Astrocyte of the cerebellum (primary cell): ENCODE results near the gene CALML3.

Source experiments
- DNase-seq: peaks from one replicate; pipeline ENCODE4 v3.0.0-alpha.2; 2011; ENCODE audit warnings: low read depth
- H3K4me3 ChIP-seq: 2 replicates; pipeline ENCODE4 v1.5.1; 2011; ENCODE audit warnings: mild to moderate bottlenecking, low read depth, low read length, moderate library complexity
- in situ Hi-C: cut with HindIII; loops from 2 replicates; pipeline ENCODE4 v1.10.0; 2017; ENCODE audit warnings: low sequenced_read_pairs
- TF ChIP-seq, protein P1 (sequence below): IDR thresholded peaks from 2 replicates; pipeline ENCODE4 v1.5.1; 2012; ENCODE audit warnings: low read length, low read depth, moderate library complexity, mild to moderate bottlenecking; ENCODE audit errors: missing control alignments

CALML3 gene

GRCh38 chr10:5479481-5480161 is 45.1 kb upstream of the CALML3 start:
- TF ChIP-seq, protein P1, sequence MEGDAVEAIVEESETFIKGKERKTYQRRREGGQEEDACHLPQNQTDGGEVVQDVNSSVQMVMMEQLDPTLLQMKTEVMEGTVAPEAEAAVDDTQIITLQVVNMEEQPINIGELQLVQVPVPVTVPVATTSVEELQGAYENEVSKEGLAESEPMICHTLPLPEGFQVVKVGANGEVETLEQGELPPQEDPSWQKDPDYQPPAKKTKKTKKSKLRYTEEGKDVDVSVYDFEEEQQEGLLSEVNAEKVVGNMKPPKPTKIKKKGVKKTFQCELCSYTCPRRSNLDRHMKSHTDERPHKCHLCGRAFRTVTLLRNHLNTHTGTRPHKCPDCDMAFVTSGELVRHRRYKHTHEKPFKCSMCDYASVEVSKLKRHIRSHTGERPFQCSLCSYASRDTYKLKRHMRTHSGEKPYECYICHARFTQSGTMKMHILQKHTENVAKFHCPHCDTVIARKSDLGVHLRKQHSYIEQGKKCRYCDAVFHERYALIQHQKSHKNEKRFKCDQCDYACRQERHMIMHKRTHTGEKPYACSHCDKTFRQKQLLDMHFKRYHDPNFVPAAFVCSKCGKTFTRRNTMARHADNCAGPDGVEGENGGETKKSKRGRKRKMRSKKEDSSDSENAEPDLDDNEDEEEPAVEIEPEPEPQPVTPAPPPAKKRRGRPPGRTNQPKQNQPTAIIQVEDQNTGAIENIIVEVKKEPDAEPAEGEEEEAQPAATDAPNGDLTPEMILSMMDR: no peak
- in situ Hi-C loops: no loop called here
- no peak overlapping the region for H3K4me3 ChIP-seq
- no peak for DNase-seq

- in situ Hi-C loops: no loop called here
- DNase-seq: no peak
- no peak overlapping the region for H3K4me3 ChIP-seq
- TF ChIP-seq, protein P1: no peak
These were observed 44.4 kb upstream of the CALML3 start for GRCh38 chr10:5480162-5480941.

- no peak for DNase-seq
- H3K4me3 ChIP-seq: no peak overlapping the region
- in situ Hi-C loops: no loop called here
- TF ChIP-seq, protein P1: no peak
These were observed 43.6 kb upstream of the CALML3 start for GRCh38 chr10:5481121-5481520.

GRCh38 chr10:5482016-5482415 is 42.7 kb upstream of the CALML3 start:
- in situ Hi-C loops: no loop called here
- no peak overlapping the region for H3K4me3 ChIP-seq
- TF ChIP-seq, protein P1: no peak
- DNase-seq: no peak

DNA sequence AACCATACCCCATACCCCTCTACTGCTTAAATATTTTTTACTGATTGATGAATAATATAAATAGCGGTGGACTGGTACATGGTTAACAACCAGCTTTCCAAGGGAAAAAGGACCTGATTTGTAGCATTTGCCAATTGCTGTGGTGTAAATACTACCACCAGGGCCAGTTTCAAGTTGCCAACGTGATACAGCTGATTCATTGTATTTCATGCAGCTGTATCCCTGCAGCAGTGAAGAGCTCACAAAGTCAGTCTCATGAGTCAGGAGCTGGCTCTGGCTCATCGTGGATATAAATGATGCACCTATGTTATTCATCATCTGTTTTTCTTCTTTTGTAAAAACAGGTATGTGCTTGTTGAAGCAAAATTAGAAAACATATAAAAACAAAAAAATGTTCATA is 40.6 kb upstream of the CALML3 start:
- no peak overlapping the region for H3K4me3 ChIP-seq
- TF ChIP-seq, protein P1: no peak
- in situ Hi-C loops: no loop called here
- no peak for DNase-seq

DNA sequence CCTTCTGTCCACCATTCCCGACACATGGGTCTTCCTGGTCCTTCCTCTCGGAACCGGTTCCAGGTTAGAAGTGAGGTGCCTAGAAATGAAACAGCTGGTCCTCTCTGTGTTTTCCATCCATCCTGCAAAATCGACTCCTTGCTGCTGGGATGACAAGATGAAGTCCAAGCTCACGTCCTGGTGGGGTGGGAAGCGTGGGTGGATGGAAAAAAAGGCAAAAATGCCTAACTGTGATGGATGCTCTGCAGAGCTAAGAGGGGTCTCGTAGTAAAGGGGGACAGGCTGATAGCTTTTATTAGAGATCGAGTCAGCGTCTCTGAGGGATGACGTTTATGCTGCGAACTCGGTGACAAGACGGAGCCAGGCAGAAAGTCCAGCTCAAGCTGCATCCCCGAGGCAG is 39.5 kb upstream of the CALML3 start:
- in situ Hi-C loops: no loop called here
- H3K4me3 ChIP-seq: no peak overlapping the region
- TF ChIP-seq, protein P1: no peak
- DNase-seq: no peak
